HepG2 (cell line): Measurements from ENCODE around the gene ARHGEF1. TPM values are rescaled to one million over a fixed set of nuclear protein-coding genes. Genes with fewer than 3 reads are reported as not detected.

ENCODE experiments used
- ATAC-seq: fragments of 200-7000 bp; cut with Tn5 transposase; 3 replicates; pipeline ENCODE4 v1.9.1; 2020; ENCODE audit warnings: mild to moderate bottlenecking, moderate library complexity
- BruUV-seq: library from RNA; stranded (reverse); fragments of 400-500 nt; replicated peaks from 2 replicates; lab custom pipeline; 2021; lab: Mats Ljungman, UMichigan
- CTCF ChIA-PET: fragments of 300-600 bp; formaldehyde crosslinking; extraction: SDS; loops from one replicate; lab custom pipeline; 2021; ENCODE audit warnings: low total read pairs, inconsistent platforms, low intra/inter-chr PET ratio; lab: Yijun Ruan, JAX
- POLR2A ChIA-PET: fragments of 350-600 bp; sonication (Branson Sonifier 250); formaldehyde crosslinking; loops from one replicate; lab custom pipeline; 2020; ENCODE audit warnings: antibody characterized with exemption, inconsistent platforms; lab: Yijun Ruan, JAX
- DNase-seq: peaks from one replicate; pipeline ENCODE4 v3.0.0-alpha.2; 2015; ENCODE audit warnings: low spot score
- FAIRE-seq: peaks from 3 replicates; lab custom pipeline; 2011; peaks lifted over from hg19 to GRCh38; lab: Jason Lieb, UNC
- H2AFZ ChIP-seq: one replicate; pipeline ENCODE4 v1.6.1; 2011; ENCODE audit warnings: low read length, inconsistent platforms
- H3K27ac ChIP-seq: fragments of 300-600 bp; 3 replicates; pipeline ENCODE4 v1.8.0; 2011; ENCODE audit warnings: mixed run types, mild to moderate bottlenecking, mixed read lengths, low read length, inconsistent platforms; ENCODE audit not compliant: insufficient read depth; ENCODE audit errors: extremely low read length
- H3K27me3 ChIP-seq, 2 experiments: fragments of 200-600 bp in 1 of 2; 2 replicates in 1 of 2; 3 replicates in 1 of 2; pipeline versions ENCODE4 v1.6.0 to v1.8.0; 2011; ENCODE audit warnings: low read length in 2 of 2, mild to moderate bottlenecking in 2 of 2, moderate library complexity in 2 of 2, inconsistent platforms in 1 of 2; ENCODE audit not compliant: insufficient read depth in 2 of 2, control insufficient read depth in 1 of 2
- H3K36me3 ChIP-seq, 2 experiments: fragments of 200-600 bp in 1 of 2; replicated peaks in 1 of 2; 2 replicates in 1 of 2; 3 replicates in 1 of 2; pipeline versions ENCODE4 v1.5.1 to v1.8.0; 2011; ENCODE audit warnings: low read length in 2 of 2, inconsistent platforms in 1 of 2; ENCODE audit not compliant: insufficient read depth in 2 of 2, control insufficient read depth in 1 of 2
- H3K4me1 ChIP-seq: 2 replicates; pipeline ENCODE4 v1.5.1; 2012; ENCODE audit warnings: low read length, inconsistent platforms; ENCODE audit not compliant: insufficient read depth
- H3K4me2 ChIP-seq: 2 replicates; pipeline ENCODE4 v1.6.0; 2011; ENCODE audit warnings: low read depth, low read length, inconsistent platforms
- H3K4me3 ChIP-seq, 3 experiments: fragments of 200-600 bp in 1 of 3; sonication (generic), shearing (Covaris generic) in 1 of 3; replicated peaks in 1 of 3; 2 replicates each; pipeline ENCODE4 v1.5.1; 2011 to 2016; ENCODE audit warnings: low read length in 3 of 3, inconsistent platforms in 2 of 3, low read depth in 2 of 3, mild to moderate bottlenecking in 2 of 3, control low read depth in 1 of 3, mixed read lengths in 1 of 3; ENCODE audit not compliant: insufficient read depth in 1 of 3
- H3K79me2 ChIP-seq: one replicate; pipeline ENCODE4 v1.6.1; 2011; ENCODE audit warnings: low read length, inconsistent platforms; ENCODE audit not compliant: insufficient read depth
- H3K9ac ChIP-seq: 2 replicates; pipeline ENCODE4 v1.6.0; 2011; ENCODE audit warnings: mild to moderate bottlenecking, low read depth, low read length, inconsistent platforms; ENCODE audit not compliant: insufficient read depth
- H3K9me3 ChIP-seq: 2 replicates; pipeline ENCODE4 v1.5.1; 2012; ENCODE audit warnings: mild to moderate bottlenecking, low read length
- H4K20me1 ChIP-seq: 2 replicates; pipeline ENCODE4 v1.6.0; 2011; ENCODE audit warnings: inconsistent platforms, mild to moderate bottlenecking, low read length, moderate library complexity; ENCODE audit not compliant: insufficient read depth
- NPAS2 ChIP-seq: sonication (generic); formaldehyde crosslinking; IDR thresholded peaks from 2 replicates; pipeline ENCODE4 v1.8.0; 2022; ENCODE audit warnings: mild to moderate bottlenecking, missing genetic modification reagents, borderline replicate concordance
- TRAFD1 ChIP-seq: sonication (generic); formaldehyde crosslinking; IDR thresholded peaks from 2 replicates; pipeline ENCODE4 v1.5.1; 2020; ENCODE audit warnings: missing genetic modification reagents, mild to moderate bottlenecking, borderline replicate concordance
- ZNF24 ChIP-seq: fragments of 450-650 bp; IDR thresholded peaks from 2 replicates; pipeline ENCODE4 v1.6.1; 2017; ENCODE audit warnings: antibody characterized with exemption, mild to moderate bottlenecking
- ZNF784 ChIP-seq: sonication (generic); formaldehyde crosslinking; IDR thresholded peaks from 2 replicates; pipeline ENCODE4 v1.5.1; 2020; ENCODE audit warnings: missing genetic modification reagents, mild to moderate bottlenecking, borderline replicate concordance
- WGBS: methylation state at CpG from one replicate; pipeline ENCODE4 v1.1.6; 2017; ENCODE audit warnings: low lambda C conversion rate; 5-methylcytosine and 5-hydroxymethylcytosine counted together
- in situ Hi-C: cut with HindIII; loops from 2 replicates; pipeline ENCODE4 v1.10.0; 2017; ENCODE audit warnings: low pct_unique_long_range_greater_than_20kb; ENCODE audit not compliant: extremely low pct_ligation_motif_present
- intact Hi-C: fragments of 100-400 bp; cut with micrococcal nuclease; formaldehyde crosslinking; loops from one replicate; pipeline ENCODE4 v1.10.0; 2022; ENCODE audit not compliant: unreplicated experiment
- polyA plus RNA-seq, 8 experiments: library from polyadenylated mRNA; depleted of rRNA in 3 of 8; stranded (reverse) in 7 of 8; unstranded in 1 of 8; fragments of >200 nt; fragmentation: Illumina TruSeq in 4 of 8; extraction: Trizol in 4 of 8; gene quantifications; 2 replicates each; pipeline versions ENCODE4 v1.2.1 to v1.2.3, GENCODE V29; 2011 to 2016; ENCODE audit warnings: low read depth in 4 of 8, missing spikeins in 1 of 8, mixed read lengths in 1 of 8; ENCODE audit not compliant: insufficient read depth in 1 of 8
- total RNA-seq, 5 experiments: library from RNA; depleted of rRNA; stranded (reverse); fragments of >200 nt; fragmentation: Illumina TruSeq; extraction: Trizol; gene quantifications; 2 replicates each; pipeline ENCODE4 v1.2.3, GENCODE V29; 2016; ENCODE audit warnings: low read depth in 1 of 5

The ARHGEF1 gene
- total and polyA plus RNA-seq, 2 of the 13 experiments (the other 11 are each of a cell fraction or from before 2014, with no cell fraction given): 33.7 to 34.7 TPM

- TF ChIP-seq TRAFD1 (CRISPR knock-in tag): no peak
- TF ChIP-seq, all 625 proteins: peak for 0
Observed at GRCh38 chr19:41902594-41902993, 19.6 kb downstream of the ARHGEF1 start (continued).

GRCh38 chr19:41903193-41903953, 20.4 kb downstream of the ARHGEF1 start:
- no peak overlapping the region for H3K27ac ChIP-seq
- in situ Hi-C loops: no loop called here
- TF ChIP-seq NPAS2 (CRISPR knock-in tag): no peak
- TF ChIP-seq ZNF24: no peak
- TF ChIP-seq ZNF784 (CRISPR knock-in tag): no peak
- TF ChIP-seq, all 625 proteins: peak for 0

More at GRCh38 chr19:41903193-41903953, 20.4 kb downstream of the ARHGEF1 start:
- Histone ChIP-seq H3K79me2 (no peaks in the 10 kb centered on the region), H3K9ac (no peak overlapping the region), H4K20me1 (0 out of 2 replicates have a peak, but pooled peaks cover 3% of the 10 kb centered on the region), H3K4me2 (no peak overlapping the region), H3K27me3 (no peaks in the 10 kb centered on the region), H3K4me1 (peaks cover 24% of the 10 kb centered on the region), H2AFZ (no peak overlapping the region), H3K36me3 (peaks cover 31 to 61% of the 10 kb centered on the region in 2 experiments; a peak in 4 of 5 replicates), H3K9me3 (no peaks in the 10 kb centered on the region), H3K4me3 (no peak overlapping the region)
- ATAC-seq: no peak
- 94% methylated on average over 15 of the region's 19 CpGs for WGBS
- ChIA-PET POLR2A (no interaction called here), CTCF (no interaction called here)
- FAIRE-seq: no peak
- intact Hi-C loops: no loop called here
- no TSS peak for BruUV-seq
- DNase-seq: no peak
